CMK (cell line): ENCODE data around the gene SPINK4.

Experiments used
- DNase-seq: peaks from one replicate; pipeline ENCODE4 v3.0.0-alpha.2; 2010; ENCODE audit warnings: low read depth

SPINK4 gene, protein sequence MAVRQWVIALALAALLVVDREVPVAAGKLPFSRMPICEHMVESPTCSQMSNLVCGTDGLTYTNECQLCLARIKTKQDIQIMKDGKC

DNA sequence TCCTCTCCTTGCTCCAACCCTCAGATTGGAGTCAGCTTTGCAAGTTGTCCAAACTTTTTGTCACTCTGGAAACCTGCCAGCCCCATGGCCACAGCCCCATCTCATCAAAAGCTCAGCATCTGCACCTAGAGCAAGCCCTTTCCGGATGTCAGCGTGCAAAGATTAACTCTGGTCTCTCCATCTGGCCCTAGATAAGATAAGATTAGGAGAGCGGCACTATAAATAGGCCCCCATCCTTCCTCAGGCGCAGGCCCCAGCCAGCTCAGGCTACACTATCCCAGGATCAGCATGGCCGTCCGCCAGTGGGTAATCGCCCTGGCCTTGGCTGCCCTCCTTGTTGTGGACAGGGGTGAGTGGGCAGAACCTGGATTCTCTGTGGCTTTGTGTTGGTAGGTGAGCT lies at the start of gene SPINK4:
Gene SPINK4, plus strand, starts transcription at position 247 of the 400 bp plus-strand sequence. Its CDS starts 42 bp downstream, at position 289.
- peak; percentile 97 for DNase-seq

GRCh38 chr9:33192493-33193255 lies 47.3 kb upstream of the SPINK4 start:
- DNase-seq = no peak

DNA sequence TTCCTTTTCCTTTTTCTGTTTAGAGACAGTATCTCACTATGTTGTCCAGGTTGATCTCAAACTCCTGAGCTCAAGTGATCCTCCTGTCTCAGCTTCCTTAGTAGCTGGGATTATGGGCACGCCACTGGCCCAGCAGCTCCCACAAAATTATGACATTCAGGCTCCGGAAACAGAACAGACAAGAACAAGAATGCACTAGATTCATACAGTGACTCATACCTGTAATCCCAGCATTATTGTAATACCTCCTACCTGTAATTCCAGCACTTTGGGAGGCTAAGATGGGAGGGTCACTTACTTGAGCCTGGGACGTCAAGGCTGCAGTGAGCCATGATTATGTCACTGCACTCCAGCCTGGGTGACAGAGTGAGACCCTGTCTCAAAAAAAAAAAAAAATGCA lies 46.1 kb upstream of the SPINK4 start:
- no peak for DNase-seq

DNA sequence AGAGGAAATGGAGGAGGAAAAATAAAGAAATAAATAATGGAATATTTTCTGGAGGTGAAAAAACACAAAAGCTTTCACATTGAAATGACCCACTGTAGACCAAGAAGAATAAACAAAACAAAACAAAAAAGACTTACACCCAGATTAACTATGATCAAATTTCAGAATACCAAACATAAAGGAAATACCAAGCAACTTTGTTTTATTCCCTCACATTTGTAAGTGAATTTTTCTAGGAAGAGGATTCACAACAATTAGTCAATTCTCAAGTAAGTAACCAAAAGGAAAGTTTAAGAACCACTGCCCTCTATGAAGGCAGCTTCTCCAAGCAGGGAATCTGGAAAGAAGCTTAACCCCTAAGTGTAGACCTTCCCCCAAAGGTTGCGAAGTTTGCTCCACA lies 43.2 kb upstream of the SPINK4 start:
- DNase-seq = no peak

DNA sequence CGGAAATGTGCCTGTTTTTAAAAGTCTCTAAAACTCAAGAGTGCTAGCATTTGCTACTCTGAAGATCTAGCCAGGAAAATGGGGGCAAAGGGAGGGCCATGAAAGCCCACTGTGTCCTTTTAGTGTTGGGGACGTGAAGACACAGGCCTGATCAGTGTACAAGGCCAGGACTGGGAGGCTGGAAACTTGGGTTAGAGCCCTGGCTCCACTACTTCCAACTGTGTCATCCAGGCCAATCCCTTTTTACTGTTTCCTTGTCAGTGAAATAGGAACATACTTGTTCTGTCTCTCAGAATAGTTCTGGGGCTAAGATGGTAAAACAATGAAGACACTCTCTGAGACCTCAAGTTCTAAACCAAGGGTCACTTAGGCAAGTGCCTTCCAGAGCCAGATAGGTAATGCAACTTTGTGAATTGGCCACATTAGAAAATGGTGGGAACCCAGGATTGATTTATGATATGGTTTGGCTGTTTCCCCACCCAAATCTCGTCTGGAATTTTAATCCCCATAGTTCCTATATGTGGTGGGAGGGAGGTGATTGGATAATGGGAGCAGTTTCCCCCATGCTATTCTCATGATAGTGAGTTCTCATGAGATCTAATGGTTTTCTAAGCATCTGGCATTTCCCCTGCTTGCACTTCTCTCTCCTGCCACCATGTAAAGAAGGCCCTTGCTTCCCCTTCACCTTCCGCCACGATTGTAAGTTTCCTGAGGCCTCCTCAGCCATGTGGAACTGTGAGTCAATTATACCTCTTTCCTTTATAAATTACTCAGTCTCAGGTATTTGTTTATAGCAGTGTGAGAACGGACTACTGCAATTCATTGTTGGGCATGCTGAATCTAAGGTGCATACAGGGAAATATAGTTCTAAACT lies 42.5 kb upstream of the SPINK4 start:
- DNase-seq = no peak

DNA sequence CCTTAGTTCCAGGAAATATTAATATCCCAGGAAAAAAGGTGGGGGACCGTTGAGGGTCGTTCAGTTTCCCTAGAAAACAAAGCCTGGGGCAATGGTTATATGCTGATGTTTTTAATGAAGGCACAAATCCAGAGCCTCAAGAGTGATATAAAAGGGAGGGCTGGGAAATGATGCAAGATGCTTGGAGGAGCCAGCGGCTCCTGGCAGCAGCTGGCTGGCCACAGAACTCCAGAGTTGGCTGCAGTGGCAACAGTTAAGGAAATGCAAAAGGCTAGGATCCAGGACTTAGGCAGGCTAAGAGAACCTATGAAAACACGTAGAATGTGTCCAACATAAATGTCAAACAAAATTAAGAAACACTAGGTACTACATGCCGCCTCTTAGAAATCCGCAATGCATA lies 41.8 kb upstream of the SPINK4 start:
- no peak for DNase-seq

DNA sequence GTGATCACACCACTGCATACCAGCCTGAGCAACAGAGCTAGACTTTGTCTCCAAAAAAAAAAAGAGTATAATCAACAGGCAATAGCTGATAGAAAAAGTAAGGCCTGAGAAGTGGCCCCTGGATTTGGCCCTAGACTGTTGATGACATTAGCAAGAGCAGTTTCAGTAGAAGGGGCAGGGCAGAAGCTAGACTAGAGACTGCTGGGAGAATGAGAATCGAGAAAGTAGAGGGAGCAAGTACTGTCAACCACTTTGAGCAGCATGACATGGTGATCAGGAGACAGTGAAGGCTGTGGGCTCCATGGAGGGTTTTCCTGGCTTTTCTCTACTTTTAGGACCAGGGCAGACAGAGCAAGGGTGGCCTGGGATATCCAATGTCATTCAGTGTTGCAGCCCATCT lies 37.9 kb upstream of the SPINK4 start:
- DNase-seq = no peak

DNA sequence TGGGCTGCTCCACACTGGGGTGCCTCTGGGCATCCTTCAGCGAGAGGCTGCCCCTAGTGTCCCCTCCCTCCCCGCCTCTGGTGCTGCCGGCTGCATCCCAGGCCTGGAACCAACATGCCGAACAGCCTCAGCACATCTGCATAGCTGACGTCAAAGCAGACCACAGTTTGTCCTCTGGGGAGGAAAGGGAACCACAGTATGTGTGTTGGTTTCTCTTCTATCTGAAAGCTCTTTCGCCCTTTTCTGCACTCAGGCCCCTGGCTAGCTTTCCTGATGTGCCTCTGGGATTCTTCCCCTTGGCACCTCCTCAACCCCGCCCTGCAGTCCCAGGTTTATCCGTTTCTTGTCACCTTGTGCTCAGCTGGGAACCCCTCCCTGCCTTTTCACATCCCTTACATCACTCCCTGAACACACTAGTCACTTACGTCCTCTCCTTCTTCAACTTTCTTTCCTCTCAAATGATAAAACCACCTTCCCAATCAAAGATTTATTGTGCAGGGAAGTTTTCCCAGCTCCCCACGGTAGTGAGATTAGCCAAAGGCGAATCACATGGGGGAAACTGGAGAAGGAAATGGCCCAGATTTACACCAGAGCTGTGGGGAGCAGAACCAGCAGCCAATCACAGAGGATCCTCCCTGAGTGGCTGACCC lies 37.3 kb upstream of the SPINK4 start:
- no peak for DNase-seq

DNA sequence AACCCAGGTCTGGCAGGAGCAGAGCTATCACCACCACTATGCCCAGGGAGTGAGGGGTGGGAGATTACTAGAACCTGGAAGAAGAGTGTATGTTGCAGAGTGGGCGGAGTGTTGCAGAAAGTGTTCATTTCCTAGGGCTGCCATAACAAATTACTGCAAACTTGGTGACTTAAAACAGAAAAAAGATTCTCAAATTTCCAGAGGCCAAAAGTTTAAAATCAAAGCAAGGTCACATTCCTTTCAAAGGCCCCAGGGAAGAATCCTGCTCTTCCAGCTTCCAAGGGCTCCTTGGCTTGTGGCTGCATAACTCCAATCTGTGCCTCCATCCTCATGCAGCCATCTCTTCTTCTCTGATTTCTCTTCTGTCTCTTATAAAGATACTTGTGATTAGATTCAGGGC lies 30.6 kb upstream of the SPINK4 start:
- no peak for DNase-seq

DNA sequence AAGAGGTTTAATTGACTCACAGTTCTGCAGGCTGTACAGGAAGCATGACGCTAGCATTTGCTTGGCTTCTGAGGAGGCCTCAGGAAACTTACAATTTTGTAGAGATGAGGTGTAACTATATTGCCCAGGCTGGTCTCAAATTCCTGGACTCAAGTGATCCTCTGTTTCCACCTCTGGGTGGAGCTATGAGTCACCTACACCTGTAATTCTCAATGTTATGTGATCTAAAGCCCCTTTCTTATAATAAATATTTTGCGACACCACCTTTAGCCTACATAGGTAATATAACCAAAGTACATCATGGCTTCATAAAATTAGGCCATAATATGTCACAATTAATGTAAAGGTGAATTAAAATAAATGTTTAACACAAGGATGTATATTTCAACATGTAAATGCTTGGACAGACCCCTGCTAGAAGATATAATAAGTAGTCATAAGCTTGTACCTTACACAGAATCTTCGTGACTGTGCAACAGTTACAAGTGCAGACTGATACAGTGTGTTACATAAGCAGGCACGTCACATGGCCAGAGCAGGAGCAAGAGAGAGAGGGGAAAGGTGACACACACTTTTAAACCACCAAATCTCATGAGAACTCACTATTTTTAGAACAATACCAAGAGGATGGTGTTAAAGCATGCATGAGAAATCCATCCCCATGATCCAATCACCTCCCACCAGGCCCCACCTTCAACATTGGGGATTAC lies 29.8 kb upstream of the SPINK4 start:
- DNase-seq = no peak

- DNase-seq = no peak
Observed at GRCh38 chr9:33211695-33212393, 28.1 kb upstream of the SPINK4 start.

DNA sequence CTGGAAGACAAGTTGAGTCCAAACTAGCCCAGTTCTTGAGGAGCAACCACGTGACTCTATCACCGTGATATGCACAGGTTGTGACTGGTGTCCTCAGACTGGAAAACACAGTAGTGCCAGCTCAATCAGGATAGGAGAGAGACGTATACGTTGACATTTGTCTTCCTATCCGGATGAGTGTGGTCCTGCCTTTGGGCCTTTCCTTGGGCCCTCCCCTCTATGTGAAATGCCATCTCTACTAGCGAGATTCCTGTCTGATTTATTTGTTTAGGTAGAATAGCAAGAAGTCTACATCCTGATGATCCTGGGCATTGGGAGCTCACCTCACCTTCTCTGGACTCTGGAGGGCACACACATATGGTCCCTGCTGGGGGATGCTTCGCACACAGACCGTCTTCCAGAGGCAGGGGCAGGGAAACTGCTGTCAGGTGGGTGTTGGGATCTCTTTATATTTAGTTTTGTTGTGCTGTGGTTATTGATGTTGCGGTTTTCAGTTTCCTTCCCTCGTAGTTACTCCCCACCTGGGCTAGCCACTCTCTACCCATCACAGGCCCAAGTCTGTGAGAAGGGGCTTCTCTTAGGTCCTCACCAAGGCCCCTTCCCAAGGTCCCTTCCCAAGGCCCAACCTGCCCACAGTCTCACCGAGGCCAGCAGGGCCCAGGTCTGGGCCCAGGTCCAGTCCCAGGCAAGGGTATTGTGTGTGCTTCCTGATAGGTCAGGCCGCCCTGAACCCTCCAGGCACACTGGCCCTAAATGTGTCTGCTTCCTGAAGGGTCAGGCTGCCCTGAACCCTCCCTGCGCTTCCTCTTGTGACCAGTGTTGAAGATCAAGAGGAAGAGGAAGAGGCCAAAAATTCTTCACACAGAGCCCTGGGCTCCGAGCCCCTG lies 19.0 kb upstream of the SPINK4 start:
- DNase-seq = peak; percentile 52

GRCh38 chr9:33221568-33221884 lies 18.4 kb upstream of the SPINK4 start:
- DNase-seq = no peak

DNA sequence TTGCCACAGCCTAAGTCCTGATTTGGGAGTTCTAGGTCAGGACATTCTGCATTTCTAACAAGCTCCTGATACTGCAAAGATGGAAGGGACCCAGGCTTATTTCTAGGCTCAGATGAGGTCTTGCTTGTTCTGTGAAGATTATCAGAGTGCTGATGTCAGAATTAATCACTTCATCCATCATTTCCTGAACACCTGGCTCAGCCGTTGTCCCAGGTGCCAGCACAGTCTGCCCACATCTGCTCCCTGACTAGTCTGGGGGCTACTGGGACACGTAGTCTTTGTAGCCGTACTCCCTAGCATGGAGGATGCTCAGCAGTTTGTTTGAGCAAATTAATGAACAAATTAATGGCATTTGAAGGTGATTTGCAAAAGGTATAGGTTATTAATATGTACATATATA lies 17.9 kb upstream of the SPINK4 start:
- DNase-seq = no peak

GRCh38 chr9:33223696-33224095 lies 16.3 kb upstream of the SPINK4 start:
- DNase-seq = no peak

DNA sequence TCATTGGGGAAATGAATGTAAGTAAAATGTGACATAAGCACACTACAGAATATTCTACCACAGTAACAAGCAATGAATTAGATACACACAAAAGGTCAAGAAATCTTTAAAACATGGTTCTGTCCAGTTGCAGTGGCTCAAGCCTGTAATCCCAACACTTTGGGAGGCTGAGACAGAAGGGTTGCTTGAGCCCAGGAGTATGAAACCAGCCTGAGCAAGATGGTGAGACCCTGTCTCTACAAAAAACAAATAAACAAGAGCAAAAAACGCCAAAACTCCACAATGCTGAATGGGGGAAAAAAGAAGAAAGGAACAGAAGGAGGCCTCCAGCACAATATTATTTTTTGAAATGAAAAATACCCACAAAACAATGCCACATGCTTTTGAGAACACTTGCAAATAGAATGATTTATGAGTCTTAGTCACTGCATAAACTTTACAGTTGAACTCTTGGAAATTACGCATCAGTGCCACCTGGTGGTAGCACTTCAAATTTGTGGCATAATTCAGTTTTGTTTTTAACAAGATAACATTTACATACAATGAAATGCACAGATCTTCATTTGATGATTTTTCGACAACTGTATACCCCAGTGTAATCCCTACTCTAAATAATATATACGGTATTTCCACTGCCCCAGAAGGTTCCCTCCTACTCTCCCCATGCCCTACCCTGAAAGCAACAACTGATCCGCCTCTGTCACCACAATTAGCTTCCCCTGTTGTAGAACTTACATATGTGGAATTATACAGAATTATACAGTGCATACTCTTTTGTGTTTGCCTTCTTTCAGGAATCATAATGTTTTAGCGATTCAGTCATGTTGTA lies 14.4 kb upstream of the SPINK4 start:
- DNase-seq = no peak

DNA sequence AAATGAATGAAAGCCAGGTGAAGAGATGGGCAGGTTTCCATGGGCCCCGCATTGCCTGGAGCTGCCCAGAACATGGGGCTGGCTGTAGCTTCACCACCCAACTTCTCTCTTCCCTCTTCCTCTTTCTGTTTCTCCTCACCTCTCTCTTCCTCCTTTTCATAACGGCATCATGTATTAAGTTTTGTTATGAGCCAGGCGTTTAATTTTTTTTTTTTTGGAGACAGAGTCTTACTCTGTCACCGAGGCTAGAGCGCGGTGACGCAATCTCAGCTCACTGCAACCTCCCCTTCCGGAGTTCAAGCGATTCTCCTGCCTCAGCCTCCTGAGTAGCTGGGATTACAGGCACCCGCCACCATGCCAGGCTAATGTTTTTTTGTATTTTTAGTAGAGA lies 13.0 kb upstream of the SPINK4 start:
- DNase-seq = no peak

DNA sequence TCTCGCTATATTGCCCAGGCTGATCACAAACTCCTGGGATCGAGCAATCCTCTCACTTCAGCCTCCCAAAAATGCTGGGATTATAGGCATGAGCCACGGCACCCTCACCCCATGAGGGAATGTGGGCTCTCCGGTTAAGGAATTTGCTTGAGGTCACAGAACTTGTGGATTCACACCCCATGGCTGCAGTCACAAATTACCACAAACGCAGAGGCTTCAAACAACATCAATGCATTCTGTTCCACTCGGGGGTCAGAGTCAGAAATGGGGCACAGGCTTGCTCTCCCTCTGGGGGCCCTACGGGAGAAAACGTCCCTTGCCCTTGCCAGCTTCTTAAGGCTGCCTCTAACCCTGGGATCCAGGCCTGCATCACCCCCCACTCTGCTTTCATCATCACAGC lies 12.2 kb upstream of the SPINK4 start:
- no peak for DNase-seq

GRCh38 chr9:33228606-33229005 lies 11.4 kb upstream of the SPINK4 start:
- DNase-seq = no peak
